GM21576 (cell line): Measurements from ENCODE around the gene ZNF423.

Experiments
- ATAC-seq: cut with Tn5 transposase; IDR thresholded peaks from one replicate; pipeline ENCODE4 v1.9.1; 2021; ENCODE audit warnings: mild to moderate bottlenecking, moderate library complexity; ENCODE audit not compliant: unreplicated experiment

The ZNF423 gene

DNA sequence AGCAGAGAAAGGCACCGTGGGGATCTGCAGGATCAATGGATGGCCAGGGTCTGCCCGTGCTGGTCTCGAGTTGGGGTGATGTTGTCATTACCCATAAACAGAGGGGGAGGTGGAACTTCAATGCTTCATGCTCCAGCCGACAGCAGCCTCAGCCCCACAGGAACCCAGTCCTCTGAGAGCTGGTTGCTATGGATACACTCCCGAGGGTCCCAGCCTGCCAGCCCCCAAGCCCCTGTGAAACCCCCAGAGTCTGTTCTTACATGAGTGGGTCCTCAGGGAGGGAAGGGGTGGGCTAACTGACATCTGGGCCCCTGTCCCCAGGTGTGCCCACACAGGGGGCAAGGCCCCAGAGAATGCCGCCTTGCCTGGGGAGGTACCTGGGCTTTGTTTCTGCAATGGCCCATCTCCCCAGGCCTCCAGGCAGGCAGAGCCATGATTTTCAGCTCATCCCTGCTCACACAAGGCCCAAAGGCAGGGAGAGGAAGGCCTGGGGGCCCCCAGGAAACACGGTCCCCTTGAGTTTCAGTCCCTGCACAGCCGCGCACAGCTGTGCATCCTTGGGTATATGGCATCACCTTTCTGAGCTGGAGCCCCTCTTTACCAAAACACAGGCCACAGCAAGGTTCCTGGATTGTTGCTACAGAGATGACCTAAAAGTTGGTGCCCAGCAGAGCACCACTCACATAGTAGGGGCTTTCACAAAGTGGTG lies 223.7 kb downstream of the ZNF423 start:
- ATAC-seq = no peak

- ATAC-seq = no peak
These were observed 224.5 kb downstream of the ZNF423 start for GRCh38 chr16:49631187-49632041.

DNA sequence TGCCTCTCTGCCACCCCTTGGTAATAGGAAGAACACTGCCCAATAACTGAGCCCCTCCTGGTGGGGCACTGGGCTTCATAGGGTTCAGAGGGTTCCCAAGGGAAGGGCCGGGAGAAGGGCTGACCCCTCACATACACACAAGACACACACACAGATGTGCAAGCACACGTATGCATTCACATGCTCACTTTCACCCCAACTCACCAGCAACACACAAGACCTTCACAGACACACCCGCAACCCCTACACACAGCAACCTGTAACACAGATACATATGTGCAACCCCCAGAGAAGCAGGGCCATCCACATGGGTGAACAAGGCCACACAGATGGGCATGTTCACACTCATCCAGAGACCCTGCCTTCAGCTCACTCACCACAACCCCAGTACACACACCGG lies 225.1 kb downstream of the ZNF423 start:
- ATAC-seq = no peak

DNA sequence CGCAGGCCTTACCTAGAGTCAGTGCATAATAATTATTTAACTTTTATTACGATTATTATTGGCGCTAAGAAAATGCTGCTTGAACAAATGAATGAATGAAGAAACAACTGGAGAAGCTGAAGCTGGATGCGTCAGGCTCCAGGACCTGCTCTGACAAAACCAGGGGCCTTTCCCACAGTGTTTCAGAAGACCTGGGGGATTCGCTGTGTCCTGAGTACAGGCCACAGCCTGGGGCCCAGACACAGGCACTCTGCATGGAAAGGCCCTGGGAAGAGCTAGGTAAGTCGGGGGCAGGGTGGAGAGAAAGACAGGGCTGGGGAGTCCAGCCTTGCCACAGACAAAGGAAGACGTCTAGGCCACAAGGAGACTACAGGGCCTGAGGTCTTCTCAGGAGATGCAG lies 226.1 kb downstream of the ZNF423 start:
- no peak for ATAC-seq

- ATAC-seq = no peak
These were observed 227.8 kb downstream of the ZNF423 start for GRCh38 chr16:49628148-49628547.

DNA sequence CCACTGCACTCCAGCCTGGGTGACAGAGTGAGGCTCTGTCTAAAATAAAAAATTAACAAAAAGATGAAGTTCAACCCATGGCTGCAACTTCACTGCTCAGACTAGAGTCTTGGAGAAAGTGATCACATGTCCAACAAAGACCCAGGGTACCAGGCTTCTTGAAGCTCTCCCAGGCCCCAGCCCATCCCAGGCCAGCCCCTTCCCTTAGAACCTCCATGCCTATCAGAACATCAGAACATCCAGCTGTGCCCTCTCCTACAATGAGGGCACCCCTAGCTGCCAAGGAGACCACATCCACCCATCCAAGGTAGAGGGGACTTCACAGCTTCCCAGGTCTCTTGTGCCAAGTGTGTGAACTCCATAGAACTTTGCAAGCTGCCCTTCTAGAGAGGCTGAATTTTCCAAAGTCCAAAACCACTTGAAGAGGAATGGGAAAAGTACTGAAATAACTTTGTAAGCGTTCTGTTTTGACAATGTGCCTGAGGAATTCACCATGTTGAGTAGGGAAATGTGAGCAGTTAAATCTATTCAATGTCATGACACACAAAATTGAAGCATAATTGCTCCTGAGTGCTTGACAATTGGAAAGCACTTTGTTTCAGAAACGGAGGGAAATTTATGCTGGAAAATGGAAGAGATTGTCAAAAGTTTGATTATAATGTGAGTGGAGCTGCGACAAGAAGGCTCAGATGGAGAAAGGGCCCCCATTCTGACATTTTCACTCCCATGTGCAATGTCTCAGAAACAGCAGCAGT lies 230.4 kb downstream of the ZNF423 start:
- ATAC-seq = no peak

DNA sequence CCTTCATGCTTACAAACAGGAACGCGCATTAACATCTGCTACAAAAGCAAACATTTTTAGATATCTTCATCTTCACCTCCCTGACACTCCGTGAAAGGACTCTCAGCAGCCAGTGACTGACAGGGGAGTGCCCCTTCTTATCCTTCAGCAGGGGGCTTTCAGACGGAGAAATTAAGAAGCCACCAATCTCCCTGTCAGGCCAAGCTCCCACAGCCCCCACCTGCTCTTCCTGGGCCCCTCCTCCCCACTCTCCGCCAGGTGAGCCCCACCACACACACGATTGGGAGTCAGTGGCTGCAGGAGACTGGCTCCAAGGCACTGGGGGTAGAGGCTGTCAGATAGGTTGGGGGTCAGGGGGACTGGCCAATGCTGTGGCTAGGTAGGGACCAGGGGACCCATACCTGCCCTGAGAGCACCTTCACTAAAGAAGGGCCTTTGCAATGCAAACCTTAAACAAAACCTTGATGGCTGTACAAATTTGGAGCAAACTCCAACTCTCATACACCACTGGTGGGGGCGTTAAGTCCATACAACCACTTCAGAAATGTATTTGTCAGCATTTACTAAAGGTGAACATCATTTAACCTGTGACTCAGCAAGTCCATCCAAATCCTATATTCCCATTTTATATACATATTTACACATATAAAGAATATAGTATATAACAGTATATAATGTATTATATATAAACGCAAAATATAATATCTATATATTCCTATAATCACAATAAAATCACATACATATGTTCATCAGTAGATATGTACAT lies 232.2 kb downstream of the ZNF423 start:
- no peak for ATAC-seq

DNA sequence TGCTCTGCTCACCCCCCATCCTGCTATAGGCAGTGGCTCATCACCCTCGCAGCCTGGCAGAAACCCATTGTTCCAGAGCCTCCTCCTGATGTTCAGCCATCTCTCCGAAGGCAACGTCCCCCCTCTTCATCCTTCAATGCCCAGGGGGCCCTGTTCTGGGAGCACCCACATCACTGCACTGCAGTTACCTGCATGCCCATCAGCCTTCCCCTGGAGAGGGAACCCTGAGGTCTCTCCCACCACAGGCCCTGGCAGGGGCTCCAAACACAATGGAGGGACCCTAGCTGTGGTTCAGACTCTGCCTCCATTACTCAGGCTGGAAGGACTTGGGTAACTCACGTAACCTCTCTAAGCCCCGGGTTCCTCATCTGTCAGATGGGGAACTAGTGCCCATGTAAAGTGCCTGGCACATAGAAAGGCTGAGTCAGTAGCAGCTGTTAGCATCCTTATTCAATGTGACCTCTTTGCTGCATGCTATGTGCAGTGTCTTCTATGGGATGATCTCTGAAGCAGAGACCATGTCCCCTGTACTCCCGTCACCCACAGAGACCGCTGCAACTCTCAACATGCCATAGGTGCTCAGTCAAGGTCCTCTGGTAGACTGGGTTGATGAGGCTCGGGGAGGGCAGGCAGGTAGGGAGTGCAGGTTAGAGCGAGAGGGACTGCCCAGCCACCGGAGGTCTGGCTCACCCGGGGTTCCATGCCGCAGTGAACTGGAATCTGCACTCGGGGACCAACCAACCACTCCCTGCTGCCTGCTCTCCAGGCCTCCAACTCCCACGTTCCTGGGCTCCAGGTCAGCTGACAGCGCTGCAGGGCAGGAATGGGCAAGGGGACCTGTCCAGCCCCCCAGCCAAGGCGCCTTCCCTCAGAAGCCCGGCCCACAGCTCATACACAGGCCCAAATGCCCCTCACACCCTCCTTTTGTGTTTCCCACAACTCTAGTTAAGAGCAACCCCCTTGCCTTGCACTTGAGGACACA lies 233.2 kb downstream of the ZNF423 start:
- no peak for ATAC-seq

DNA sequence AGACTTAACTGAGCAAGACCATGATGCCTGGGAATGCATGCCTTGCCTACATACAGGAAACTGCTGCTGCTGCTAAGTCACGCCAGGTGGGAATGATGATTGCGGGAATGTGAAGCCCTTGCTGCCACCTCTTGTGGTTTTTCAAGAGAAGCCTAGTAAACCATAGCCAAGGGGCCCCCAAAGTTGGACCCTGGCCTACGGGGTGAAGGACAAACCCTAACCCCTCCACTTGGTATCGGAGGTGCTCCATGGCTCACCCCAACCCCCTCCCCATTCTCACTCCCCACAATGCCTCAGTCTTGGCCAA lies 233.9 kb downstream of the ZNF423 start:
- no peak for ATAC-seq

- ATAC-seq = no peak
These were observed 234.4 kb downstream of the ZNF423 start for GRCh38 chr16:49621241-49622083.

- ATAC-seq = no peak
These were observed 235.1 kb downstream of the ZNF423 start for GRCh38 chr16:49620869-49621240.

GRCh38 chr16:49620158-49620868 lies 235.6 kb downstream of the ZNF423 start:
- ATAC-seq = no peak

- ATAC-seq = no peak
These were observed 236.1 kb downstream of the ZNF423 start for GRCh38 chr16:49619811-49620157.

DNA sequence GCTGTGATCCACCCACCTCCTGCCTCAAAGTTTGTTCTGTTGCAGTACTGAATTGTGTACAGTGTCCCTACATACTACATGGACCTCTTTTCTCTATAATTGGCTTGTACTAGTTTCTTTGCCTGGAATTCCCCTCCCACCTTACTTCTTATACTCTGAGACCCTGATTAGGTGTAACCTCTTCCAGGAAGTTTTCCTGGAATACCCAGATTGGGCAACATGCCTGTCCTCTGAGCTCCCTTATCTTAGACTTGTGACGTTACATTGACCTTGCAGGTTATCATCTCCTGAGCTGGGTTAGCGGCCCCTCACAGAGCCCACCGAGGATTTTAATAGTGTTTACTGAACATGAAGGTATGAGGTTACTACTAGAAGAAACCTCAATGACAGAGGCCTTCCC lies 237.0 kb downstream of the ZNF423 start:
- ATAC-seq = no peak

DNA sequence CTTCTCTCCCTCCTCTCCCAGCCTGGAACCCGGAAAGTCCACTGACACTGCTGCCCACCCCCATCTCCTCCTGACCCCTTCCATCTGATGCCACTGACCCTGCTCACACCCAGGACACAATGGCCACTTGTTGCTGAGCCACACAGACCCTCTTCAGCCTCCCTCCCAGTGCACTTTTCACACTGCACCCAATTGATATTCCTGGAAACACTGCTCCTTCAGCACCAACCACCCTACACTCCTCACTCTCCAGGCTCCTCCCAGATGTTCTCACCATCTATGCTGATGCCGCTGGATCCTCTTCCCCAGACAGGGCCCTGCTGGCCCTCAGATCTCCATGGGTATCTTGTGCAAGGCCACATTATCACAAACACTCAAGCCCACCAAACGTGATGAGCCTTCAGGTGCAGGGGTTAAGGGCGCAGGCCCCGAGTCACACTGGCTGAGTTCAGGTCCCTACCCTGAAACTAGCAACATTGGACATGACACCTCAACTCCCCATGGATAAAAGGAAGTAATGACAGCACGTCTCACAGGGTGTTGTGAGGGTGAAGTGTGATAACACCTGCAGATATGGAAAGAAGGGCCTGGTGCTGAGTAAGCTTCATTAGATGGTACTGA lies 238.1 kb downstream of the ZNF423 start:
- ATAC-seq = no peak

DNA sequence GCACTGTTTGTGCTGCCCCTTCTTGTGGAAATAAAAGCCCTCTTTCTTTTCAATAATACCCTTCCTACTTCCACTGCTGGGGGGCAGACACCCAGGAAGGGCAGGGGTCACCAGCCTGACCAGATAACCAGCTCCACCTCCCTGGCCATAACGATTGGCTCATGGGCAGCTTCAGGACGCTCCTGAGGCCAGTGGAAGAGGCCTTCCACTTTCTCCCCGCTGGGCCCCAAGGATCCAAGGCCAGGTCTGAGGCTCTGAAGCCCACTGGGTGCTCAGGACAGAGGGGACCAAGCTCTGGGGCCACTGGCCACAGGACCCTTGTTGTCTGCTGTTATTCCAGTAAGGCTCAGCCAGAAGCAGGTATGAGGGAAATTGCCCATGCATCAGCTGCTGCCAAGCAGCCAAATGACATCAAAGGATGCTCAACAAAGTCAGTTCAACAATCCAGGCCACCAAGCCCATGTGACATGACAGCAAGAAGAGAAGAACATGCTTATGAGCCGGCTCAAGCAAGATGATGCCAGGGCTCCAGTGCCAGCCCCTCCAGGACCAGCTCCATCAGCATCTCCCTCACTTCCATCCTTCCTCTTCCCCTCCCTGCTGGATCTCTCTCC lies 238.8 kb downstream of the ZNF423 start:
- no peak for ATAC-seq

DNA sequence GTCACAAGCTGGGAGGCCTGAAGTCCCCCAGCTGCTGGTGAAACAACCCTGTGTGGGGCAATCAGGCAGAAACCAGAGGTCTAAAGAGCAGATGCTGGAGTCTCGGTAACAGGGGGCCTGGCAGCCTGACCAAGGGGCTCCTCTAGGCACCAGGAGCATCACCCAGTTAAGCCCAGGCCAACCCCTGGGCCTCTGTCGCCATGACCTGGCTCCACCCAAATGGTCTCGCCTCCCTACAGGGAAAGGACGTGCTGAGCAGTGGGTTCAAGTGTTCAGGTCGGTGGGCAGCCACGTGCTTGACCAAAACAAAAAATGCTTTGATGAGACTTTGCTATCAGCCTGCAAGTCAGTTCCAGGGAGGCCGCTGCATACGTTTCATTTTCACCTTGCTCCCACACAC lies 240.3 kb downstream of the ZNF423 start:
- no peak for ATAC-seq

DNA sequence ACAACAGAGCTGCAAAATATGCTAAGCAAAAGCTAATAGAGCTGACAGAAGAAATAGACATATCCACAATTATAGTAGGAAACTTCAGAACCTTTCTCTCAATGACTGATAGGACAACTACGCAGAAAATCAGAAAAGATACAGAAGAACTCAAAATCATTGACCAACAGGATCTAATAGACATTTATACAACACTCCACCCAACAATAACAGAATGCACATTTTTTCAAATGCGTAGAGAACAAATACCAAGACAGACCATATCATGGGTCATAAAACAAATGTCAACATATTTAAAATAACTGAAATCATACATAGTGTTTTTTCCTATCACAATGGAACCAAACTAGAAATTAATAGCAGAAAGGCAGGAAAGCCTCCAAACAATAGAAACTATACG lies 244.9 kb downstream of the ZNF423 start:
- no peak for ATAC-seq
